T1000 (cell line): ENCODE data around the gene HIVEP3.

ENCODE experiments used
- DNase-seq: peaks from one replicate; lab custom pipeline; 2025; ENCODE audit warnings: mixed read lengths; lab: John Stamatoyannopoulos, UW

The HIVEP3 gene

DNA sequence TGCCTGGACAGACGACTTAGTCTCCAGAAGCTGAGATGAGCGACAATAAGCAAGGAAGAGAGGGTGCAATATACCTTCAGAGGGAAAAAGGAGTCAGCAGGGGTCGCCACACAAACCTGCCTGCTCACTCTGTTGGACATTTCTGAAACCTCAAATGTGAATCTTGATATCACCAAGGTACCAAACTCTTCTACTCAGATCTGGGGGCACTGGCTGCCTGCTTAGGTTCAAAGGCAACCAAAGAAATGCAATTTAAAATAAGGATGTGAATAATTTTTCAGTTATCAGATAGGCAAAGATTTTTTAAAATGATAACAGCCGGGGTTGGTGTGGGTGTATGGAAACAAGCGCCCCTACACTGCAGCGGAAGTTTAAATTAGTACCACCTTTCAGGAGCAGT is 164.2 kb downstream of the HIVEP3 start:
- DNase-seq, result no peak

- no peak for DNase-seq
Measured at GRCh38 chr1:41752514-41753170, 166.1 kb downstream of the HIVEP3 start.

GRCh38 chr1:41751804-41752513 is 166.8 kb downstream of the HIVEP3 start:
- no peak for DNase-seq

DNA sequence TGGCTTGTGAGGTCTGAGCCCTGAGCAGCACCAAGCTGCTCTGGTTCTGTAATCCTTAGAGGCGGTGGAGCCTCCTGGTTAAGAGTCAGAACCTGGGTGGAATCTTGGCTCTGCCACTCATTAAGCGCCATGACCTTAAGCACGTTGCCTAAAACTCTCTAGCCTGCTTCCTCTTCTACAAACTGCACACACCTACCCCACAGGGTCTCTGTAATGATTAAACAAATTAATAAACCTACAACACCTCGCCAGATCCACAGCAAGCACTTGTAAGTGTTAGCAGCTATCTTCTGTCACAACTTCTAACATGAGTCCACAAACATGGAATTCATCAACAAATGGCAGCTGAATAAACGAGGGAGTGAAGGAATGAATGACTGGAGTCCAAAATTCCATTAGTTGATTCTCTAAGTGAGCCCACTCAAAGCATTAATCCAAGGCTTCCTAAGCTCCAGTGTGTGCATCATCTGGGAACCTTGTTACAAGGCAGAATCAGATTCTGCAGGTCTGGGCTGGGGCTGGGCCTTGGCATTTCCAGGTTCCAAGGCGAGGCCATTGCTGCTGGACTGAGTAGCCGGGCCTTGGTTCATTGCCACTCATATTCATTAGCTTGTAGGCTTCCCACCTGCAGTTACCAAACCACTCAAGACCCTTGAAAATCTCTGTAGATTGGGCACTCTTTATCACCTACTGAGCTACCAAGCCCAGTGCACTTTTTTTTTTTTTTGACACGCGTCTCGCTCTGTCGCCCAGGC is 168.6 kb downstream of the HIVEP3 start:
- DNase-seq, result no peak

- no peak for DNase-seq
Measured at GRCh38 chr1:41745022-41745421, 173.7 kb downstream of the HIVEP3 start.

DNA sequence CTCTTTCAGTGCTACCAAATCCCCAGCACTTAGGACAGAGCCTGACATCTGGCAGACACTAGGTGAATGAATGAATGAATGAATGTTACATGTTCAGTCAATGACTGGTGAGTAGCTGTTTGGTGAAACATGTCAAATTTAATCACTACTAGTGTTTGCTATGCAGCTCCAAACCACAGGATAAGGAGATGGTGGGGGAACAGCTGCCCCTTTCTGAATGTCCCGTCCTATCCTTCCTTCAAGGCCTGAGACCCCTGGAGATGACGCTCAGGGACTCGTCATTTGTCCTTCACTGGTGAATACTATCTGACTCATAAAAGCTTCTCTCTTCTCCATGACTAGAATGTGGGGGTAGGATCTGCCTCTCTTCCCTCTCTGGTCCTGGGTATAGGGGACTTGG is 175.4 kb downstream of the HIVEP3 start:
- DNase-seq, result no peak

GRCh38 chr1:41742219-41742618 is 176.5 kb downstream of the HIVEP3 start:
- DNase-seq, result peak; percentile 25

GRCh38 chr1:41741244-41741643 is 177.5 kb downstream of the HIVEP3 start:
- DNase-seq, result no peak

DNA sequence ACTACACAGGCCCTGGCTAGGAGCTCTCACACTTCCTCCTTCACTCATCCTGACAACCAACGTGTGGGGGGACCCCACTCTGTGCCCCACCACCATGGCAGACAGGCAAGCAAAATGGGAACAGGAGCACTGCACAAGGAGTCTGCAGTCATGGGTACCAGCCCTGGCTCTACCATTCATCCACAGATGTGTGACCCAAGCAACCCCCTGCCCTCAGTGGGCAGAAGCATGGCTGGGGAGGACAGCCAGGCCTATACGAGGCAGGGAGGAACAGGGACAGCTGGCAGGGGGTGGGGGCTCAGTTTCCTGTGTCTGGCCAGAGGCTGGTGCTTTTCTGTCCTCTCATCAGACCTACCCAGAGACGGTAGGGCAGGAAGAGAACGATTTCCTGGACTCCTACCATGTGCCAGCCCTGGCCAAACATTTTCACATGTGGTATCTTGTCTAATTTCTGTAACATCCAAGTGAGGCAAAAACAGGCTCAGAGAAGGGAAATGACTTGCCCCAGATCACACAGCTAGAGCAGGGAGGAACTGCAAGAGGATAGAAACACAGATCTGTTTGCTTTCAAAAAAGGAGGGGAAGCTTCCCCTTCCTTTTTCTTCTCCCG is 178.0 kb downstream of the HIVEP3 start:
- no peak for DNase-seq

DNA sequence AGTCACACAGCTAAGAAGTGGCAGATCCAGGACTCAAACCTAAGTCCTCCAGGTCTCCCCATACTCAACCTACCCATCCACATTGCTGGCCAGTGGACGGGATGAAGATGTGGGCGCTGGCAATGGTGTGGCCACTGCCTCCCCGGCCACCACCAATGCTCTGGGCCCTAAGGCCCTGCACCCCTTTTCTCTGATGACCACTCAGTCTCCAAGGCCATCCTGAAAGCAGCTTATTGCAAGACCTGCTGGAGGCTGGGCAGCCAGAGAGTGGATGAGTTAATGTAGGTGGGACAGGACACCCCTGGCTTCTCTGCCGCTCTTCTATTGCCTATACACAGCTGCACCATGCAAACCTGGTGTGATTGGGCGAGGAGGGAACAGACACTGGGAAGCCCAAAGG is 178.7 kb downstream of the HIVEP3 start:
- no peak for DNase-seq

DNA sequence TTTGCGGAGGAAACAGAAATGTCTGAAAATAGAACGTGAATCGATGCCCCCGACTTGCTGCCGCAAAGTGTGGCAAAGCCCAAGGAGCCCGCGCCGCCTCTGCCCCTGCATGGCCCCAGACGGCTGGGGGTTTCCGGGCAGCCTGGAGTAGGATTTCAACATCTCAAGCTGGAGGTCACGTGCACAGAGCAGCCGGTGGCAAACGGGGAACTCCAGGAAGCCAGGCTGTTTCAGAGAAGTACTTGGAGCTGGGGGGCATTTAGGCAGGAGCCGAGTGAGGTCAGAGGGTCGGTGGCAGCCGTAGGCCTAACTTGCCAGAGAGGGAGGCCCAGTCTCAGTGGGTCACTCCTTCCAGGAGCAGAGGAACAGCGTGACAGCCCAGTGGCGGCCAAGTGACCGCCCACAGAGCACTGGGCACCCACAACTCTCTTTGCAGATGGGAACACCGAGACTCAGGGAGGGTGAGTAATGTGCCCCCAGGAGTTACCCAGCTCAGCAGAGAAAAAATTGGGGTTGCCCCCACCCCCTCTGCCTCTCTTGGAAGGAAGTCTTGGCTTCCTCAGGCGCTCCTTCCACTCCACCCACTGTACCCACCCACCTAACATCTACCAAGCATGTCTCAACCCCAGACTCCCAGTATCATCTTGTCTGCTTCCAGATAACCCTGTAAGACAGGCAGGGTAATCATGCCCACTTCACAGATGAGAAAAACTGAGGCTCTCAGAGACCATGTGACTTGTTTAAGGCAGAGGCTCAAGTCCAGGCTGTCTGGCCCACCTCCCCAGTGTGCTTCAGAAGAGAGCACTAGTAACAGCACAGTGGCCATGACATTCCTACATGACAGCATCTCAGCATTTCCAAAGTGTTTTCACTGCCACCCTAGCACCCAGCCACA is 179.4 kb downstream of the HIVEP3 start:
- DNase-seq, result no peak

GRCh38 chr1:41738475-41738874 is 180.2 kb downstream of the HIVEP3 start:
- DNase-seq, result no peak

DNA sequence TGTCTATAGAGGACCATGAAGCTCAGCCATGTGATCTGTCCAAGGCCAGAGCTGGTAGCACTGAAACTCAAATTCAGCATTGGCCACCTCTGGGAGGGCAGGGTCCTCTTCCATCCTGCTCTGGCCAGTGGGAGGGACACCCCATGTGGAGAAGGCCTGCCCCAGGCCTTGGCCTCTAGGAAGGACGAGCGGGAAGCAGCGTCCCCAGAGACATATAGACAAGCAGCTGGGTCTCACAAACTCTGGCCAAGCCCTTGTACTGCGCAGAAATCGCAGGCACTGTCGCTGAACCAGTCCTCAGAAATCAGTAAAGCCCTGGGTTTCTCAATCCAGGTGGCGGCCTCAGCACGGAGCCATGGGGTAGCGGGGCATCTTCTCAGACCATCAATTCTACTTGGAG is 180.7 kb downstream of the HIVEP3 start:
- DNase-seq, result no peak

- no peak for DNase-seq
Measured at GRCh38 chr1:41735631-41736260, 183.0 kb downstream of the HIVEP3 start.

DNA sequence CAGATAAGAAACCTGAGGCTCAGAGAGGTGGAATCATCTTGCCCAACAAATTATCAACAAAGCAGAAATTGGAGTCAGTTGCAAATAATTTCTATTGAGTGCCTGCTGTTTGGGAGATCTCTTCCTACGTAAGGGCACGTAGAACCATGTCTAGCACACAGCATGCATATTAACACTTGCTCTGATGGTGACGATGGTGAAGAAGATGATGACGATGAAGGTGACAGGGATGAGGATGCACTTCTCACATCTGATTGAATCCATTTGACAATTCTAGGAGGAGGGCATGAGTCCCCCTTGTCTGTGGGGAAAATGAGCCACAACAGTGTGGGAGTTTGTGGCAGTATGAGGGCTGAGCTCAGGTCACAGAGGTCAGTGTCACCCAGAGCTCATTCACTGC is 183.6 kb downstream of the HIVEP3 start:
- DNase-seq, result no peak

DNA sequence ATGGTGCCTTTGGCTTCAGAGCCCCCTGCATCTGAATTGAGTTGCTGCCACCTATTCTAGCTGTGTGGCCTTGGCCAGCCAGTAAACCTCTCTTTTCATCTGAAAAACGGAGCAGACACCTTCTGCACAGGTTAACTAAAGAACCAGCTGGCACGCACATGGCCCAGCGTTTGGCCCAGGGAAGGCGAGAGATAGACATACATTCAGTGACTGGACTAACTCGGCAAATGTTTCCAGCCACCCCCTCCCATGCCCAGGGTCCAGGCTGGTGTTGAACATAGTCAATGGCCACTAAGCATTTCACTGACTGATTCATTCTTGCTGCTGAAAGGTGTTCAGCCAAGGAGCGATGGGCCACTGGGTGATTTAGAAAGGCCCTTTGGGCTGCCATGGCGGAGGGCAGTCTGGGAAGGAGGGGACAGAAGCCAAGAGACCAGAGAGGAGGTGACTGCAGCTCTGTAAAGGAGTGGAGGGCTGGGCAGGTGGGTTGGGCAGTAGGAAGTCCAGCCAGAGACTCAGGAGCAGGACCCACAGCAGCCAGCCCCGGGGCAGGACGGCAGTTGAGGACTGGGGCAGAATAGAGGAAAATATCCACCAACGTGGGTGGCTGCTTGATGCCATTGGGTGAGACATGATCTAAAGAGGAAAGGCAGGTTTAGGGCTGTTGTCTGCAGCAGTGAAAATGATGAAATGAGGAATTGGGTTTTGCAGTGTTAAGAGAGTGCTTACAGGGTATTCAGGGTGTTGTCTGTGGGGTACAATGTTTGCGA is 184.3 kb downstream of the HIVEP3 start:
- no peak for DNase-seq

DNA sequence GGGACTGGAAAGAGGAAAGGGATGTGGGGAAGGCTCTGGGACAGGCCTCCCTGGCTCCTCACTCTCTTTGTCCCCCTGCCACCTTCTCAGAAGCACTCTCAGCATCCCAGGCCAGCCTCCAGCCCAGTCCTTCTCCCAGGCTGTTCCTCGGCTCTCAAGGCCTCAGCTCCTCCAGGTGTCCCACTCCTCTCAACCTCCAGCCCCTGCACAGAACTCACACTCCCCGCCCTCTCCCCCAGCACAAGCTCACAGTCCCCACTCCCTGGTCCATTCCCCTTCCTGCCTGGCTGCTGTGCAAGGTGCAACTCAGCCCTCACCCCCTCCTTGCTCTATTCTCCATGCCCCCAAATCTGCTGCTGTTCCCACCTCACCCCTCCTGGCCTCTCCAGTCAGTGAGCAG is 185.0 kb downstream of the HIVEP3 start:
- no peak for DNase-seq

DNA sequence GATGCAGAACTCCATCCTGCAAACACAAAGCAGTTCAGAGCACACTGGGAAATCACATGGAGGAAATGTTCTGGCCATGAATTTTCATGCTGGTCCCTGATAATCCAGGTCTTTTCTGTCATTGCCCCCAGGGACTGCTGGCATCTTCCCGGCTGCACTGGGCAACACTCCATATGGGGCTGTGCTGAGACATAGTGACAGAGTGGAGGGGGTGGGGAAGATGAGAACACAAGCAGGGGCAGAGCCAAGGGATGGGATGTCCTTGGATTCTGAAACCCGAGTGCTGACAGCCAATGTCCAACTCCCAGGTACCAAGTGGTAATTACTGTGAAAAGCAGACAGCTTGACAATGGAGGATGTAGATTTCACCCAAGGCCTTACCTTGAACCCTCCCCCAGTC is 185.7 kb downstream of the HIVEP3 start:
- no peak for DNase-seq

DNA sequence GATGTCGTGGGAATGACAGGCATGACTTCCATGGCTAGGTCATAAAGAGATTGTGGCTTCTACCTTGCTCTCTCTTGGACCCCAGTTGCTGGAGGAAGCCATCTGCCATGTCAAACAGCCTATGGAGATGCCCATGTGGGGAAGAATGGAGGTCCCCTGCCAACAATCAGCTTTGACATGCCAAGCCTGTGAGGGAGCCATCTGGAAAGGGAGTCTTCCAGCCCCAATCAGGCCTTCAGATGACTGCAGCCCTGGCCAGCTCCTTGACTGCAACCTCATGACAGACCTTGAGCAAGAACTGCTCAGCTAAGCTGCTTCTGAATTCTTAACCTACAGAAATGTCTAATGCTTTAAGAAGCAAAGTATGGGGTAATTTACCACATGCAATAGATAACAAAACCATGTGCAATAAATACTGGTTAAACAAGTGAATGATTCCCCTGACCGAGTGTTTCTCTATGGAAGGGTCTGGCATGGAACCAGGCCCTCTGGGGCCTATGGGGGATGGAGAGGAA is 187.1 kb downstream of the HIVEP3 start:
- no peak for DNase-seq

GRCh38 chr1:41730806-41731205 is 187.9 kb downstream of the HIVEP3 start:
- no peak for DNase-seq
